Activated B cell treated with CpG ODN at 0.5 μM for 24 hours (primary cell): ENCODE data around the gene HLA-DQB1. TPM values are rescaled to one million over a fixed set of nuclear protein-coding genes. Genes with fewer than 3 reads are reported as not detected.

Source experiments
- ATAC-seq: fragments of 200-7000 bp; cut with Tn5 transposase; one replicate; pipeline ENCODE4 v1.10.0; 2021; ENCODE audit warnings: low read depth, mild to moderate bottlenecking, moderate library complexity
- CTCF ChIA-PET: fragments of 350-600 bp; sonication (Branson Sonifier 250); formaldehyde crosslinking; loops from one replicate; lab custom pipeline; 2021; ENCODE audit warnings: antibody characterized with exemption; lab: Charles Lee
- POLR2A ChIA-PET: fragments of 350-600 bp; sonication (Branson Sonifier 250); formaldehyde crosslinking; loops from one replicate; lab custom pipeline; 2021; ENCODE audit warnings: antibody characterized with exemption; lab: Charles Lee
- DNase-seq: peaks from one replicate; pipeline ENCODE4 v3.0.0; 2022
- H3K27ac Mint-ChIP-seq: one replicate; pipeline ENCODE4 v1.8.0; 2020; ENCODE audit warnings: mixed read lengths
- H3K27me3 Mint-ChIP-seq: one replicate; pipeline ENCODE4 v1.8.0; 2021; ENCODE audit warnings: mixed read lengths
- H3K36me3 Mint-ChIP-seq: one replicate; pipeline ENCODE4 v1.8.0; 2021; ENCODE audit warnings: low read depth, mixed read lengths
- H3K4me1 Mint-ChIP-seq: one replicate; pipeline ENCODE4 v1.8.0; 2021; ENCODE audit warnings: mixed read lengths
- H3K4me3 Mint-ChIP-seq: one replicate; pipeline ENCODE4 v1.8.0; 2020; ENCODE audit warnings: mild to moderate bottlenecking, mixed read lengths
- H3K9me3 Mint-ChIP-seq: one replicate; pipeline ENCODE4 v1.8.0; 2020; ENCODE audit warnings: mixed read lengths
- CTCF ChIP-seq: fragments of 200-600 bp; IDR thresholded peaks from one replicate; pipeline ENCODE4 v1.8.0; 2022; ENCODE audit warnings: antibody characterized with exemption, mild to moderate bottlenecking
- intact Hi-C: fragments of 100-400 bp; cut with micrococcal nuclease; formaldehyde crosslinking; loops from one replicate; pipeline ENCODE4 v1.15.1; 2024
- total RNA-seq: library from RNA; stranded (reverse); gene quantifications from 2 replicates; pipeline ENCODE4 v1.2.3, GENCODE V29; 2022

HLA-DQB1 gene
- total RNA-seq, 1 donor from 2014 or later = 262 TPM

- H3K9me3 Mint-ChIP-seq = no peaks in the 10 kb centered on the region
- peaks cover 91% of the 10 kb centered on the region for H3K4me1 Mint-ChIP-seq
- H3K36me3 Mint-ChIP-seq = peaks cover 7% of the 10 kb centered on the region
- no peak for DNase-seq
- H3K27ac Mint-ChIP-seq = peak overlapping the region; percentile 100
- ATAC-seq = peak; percentile 5
- peak overlapping the region; percentile 79 for H3K4me3 Mint-ChIP-seq
- TF ChIP-seq CTCF = no peak
- H3K27me3 Mint-ChIP-seq = no peaks in the 10 kb centered on the region
- ChIA-PET POLR2A (interaction anchor here (0.8 to 3.8 kb wide), 13 partner anchors 12 to 347 kb away, joined by 3 to 89 read pairs (median 7); partner anchors contain the start of genes HLA-DQA1, HLA-DQB1, HLA-DRA and HLA-DRB5), CTCF (interaction anchor here (1.5 kb wide), 1 partner anchor 67 kb away, joined by 4 read pairs; no protein-coding TSS in a partner anchor)
- intact Hi-C loops = loop anchor here (10.0 kb wide), 1 partner anchor 1060 kb away; no protein-coding TSS in a partner anchor
These were observed 41.3 kb downstream of the HLA-DQB1 start for GRCh38 chr6:32625137-32625536.

GRCh38 chr6:32624565-32624964, 41.9 kb downstream of the HLA-DQB1 start:
- Mint-ChIP-seq H3K9me3 (no peaks in the 10 kb centered on the region), H3K36me3 (peaks cover 4% of the 10 kb centered on the region), H3K4me3 (peak overlapping the region; percentile 79), H3K27ac (peak overlapping the region; percentile 100), H3K4me1 (peaks cover 91% of the 10 kb centered on the region), H3K27me3 (no peaks in the 10 kb centered on the region)
- TF ChIP-seq CTCF = no peak
- no peak for ATAC-seq
- intact Hi-C loops = loop anchor here (5.0 to 10.0 kb wide), 2 partner anchors 348 to 1060 kb away; no protein-coding TSS in a partner anchor
- CTCF ChIA-PET = no interaction called here
- no peak for DNase-seq
- POLR2A ChIA-PET = interaction anchor here (1.0 to 6.3 kb wide), 8 partner anchors 13 to 229 kb away, joined by 3 to 360 read pairs (median 55); partner anchors contain the start of genes HLA-DQA1, HLA-DRA, HLA-DRB1 and HLA-DRB5

GRCh38 chr6:32623693-32624092, 42.8 kb downstream of the HLA-DQB1 start:
- CTCF ChIA-PET = interaction anchor here (0.7 to 1.2 kb wide), 3 partner anchors 11 to 43 kb away, joined by 3 read pairs; partner anchors contain the start of gene HLA-DQB1
- no peak for DNase-seq
- Mint-ChIP-seq H3K9me3 (no peaks in the 10 kb centered on the region), H3K4me3 (peak overlapping the region; percentile 80), H3K27ac (peak overlapping the region; percentile 100), H3K36me3 (peaks cover 4% of the 10 kb centered on the region), H3K27me3 (no peaks in the 10 kb centered on the region), H3K4me1 (peaks cover 83% of the 10 kb centered on the region)
- intact Hi-C loops = loop anchor here (1.0 to 10.0 kb wide), 11 partner anchors 13 to 1059 kb away; partner anchors contain the start of genes HLA-DQA1, HLA-DQB1 and HLA-DRA
- ATAC-seq = no peak
- POLR2A ChIA-PET = interaction anchor here (0.7 to 6.3 kb wide), 28 partner anchors 14 to 348 kb away, joined by 3 to 360 read pairs (median 14); partner anchors contain the start of genes HLA-DOB, HLA-DQA1, HLA-DQA2 and HLA-DQB1
- no peak for TF ChIP-seq CTCF

GRCh38 chr6:32622545-32623401, 43.7 kb downstream of the HLA-DQB1 start:
- Mint-ChIP-seq H3K4me1 (peaks cover 75% of the 10 kb centered on the region), H3K9me3 (peaks cover 4% of the 10 kb centered on the region), H3K36me3 (peaks cover 6% of the 10 kb centered on the region), H3K27me3 (no peaks in the 10 kb centered on the region), H3K27ac (peak overlapping the region; percentile 100), H3K4me3 (peak overlapping the region; percentile 80)
- ChIA-PET CTCF (interaction anchor here (0.8 to 1.9 kb wide), 15 partner anchors 9 to 246 kb away, joined by 3 to 6 read pairs (median 3); partner anchors contain the start of gene HLA-DQB1), POLR2A (interaction anchor here (0.6 to 6.3 kb wide), 43 partner anchors 13 to 450 kb away, joined by 3 to 360 read pairs (median 8); partner anchors contain the start of genes HLA-DOB, HLA-DPA1, HLA-DQA1 and HLA-DQA2)
- ATAC-seq = peak; percentile 75
- no peak for TF ChIP-seq CTCF
- peak; percentile 42 for DNase-seq
- intact Hi-C loops = loop anchor here (1.0 to 10.0 kb wide), 13 partner anchors 12 to 1058 kb away; partner anchors contain the start of genes HLA-DQA1, HLA-DQB1 and HLA-DRA
